ENCODE data around the gene MS4A6E. TPM values are rescaled to one million over a fixed set of nuclear protein-coding genes. Genes with fewer than 3 reads are reported as not detected.
A peak's percentile ranks its signal among the peaks of the same experiment; 100 is the strongest.

MS4A6E gene
- total RNA-seq, 1 experiment from 2014 or later, result not detected

GRCh38 chr11:60348116-60348515 lies 21.1 kb downstream of the MS4A6E start:
- DNase-seq (ENCODE audit: low spot score) (no peak), ATAC-seq (peak; percentile 79)
- TF ChIP-seq CREM (CRISPR knock-in tag; IDR thresholded peaks at IDR 0.05), result no peak
- TF ChIP-seq TEAD4 (CRISPR knock-in tag; IDR thresholded peaks at IDR 0.05), result no peak
- TF ChIP-seq ZNF671 (CRISPR knock-in tag; IDR thresholded peaks at IDR 0.05), result no peak
- TF ChIP-seq KAT7 (CRISPR knock-in tag; IDR thresholded peaks at IDR 0.05; ENCODE audit: borderline replicate concordance), result no peak
- TF ChIP-seq SOX15 (CRISPR knock-in tag; IDR thresholded peaks at IDR 0.05), result no peak
- TF ChIP-seq ZNF416 (CRISPR knock-in tag; IDR thresholded peaks at IDR 0.05), result no peak
- no peak for TF ChIP-seq NFATC4 (CRISPR knock-in tag; IDR thresholded peaks at IDR 0.05)
- TF ChIP-seq ATF2 (CRISPR knock-in tag; IDR thresholded peaks at IDR 0.05; ENCODE audit: borderline replicate concordance, low read depth), result no peak
- no peak for TF ChIP-seq HMGXB4 (CRISPR knock-in tag; IDR thresholded peaks at IDR 0.05)
- no peak for TF ChIP-seq ATF1 (CRISPR knock-in tag; IDR thresholded peaks at IDR 0.05)
- TF ChIP-seq ZMAT4 (CRISPR knock-in tag; IDR thresholded peaks at IDR 0.05), result no peak
- TF ChIP-seq TEAD1 (CRISPR knock-in tag; IDR thresholded peaks at IDR 0.05), result no peak
- TF ChIP-seq ESRRA (CRISPR knock-in tag; IDR thresholded peaks at IDR 0.05; ENCODE audit: borderline replicate concordance), result no peak
- TF ChIP-seq ZNF317 (CRISPR knock-in tag; IDR thresholded peaks at IDR 0.05; ENCODE audit: borderline replicate concordance, low read depth), result no peak
- TF ChIP-seq MAX (CRISPR knock-in tag; IDR thresholded peaks at IDR 0.05), result no peak
- TF ChIP-seq ZNF423 (CRISPR knock-in tag; IDR thresholded peaks at IDR 0.05), result no peak
- TF ChIP-seq CDX4 (CRISPR knock-in tag; IDR thresholded peaks at IDR 0.05; ENCODE audit: borderline replicate concordance), result no peak
- TF ChIP-seq ZNF232 (CRISPR knock-in tag; IDR thresholded peaks at IDR 0.05), result no peak
- TF ChIP-seq ERG (CRISPR knock-in tag; IDR thresholded peaks at IDR 0.05), result no peak
- ChIA-PET POLR2A (no interaction called here), CTCF (interaction anchor here (0.6 to 7.0 kb wide), 19 partner anchors 15 to 551 kb away, joined by 3 to 70 read pairs (median 4); no protein-coding TSS in a partner anchor)
- H3K4me1 Mint-ChIP-seq, result peaks cover 14% of the 10 kb centered on the region
- no peaks in the 10 kb centered on the region for H3K27me3 Mint-ChIP-seq (ENCODE audit: low read depth)
- peaks cover 21% of the 10 kb centered on the region for H3K9me3 Mint-ChIP-seq
- H3K27ac Mint-ChIP-seq, result no peak overlapping the region
- no peaks in the 10 kb centered on the region for H3K36me3 Mint-ChIP-seq
- no peak overlapping the region for H3K4me3 Mint-ChIP-seq

- H3K27ac Mint-ChIP-seq, result no peak overlapping the region
- ChIA-PET POLR2A (no interaction called here), CTCF (interaction anchor here (1.2 to 7.0 kb wide), 4 partner anchors 13 to 284 kb away, joined by 3 to 70 read pairs (median 14); no protein-coding TSS in a partner anchor)
- H3K27me3 Mint-ChIP-seq (ENCODE audit: low read depth), result no peaks in the 10 kb centered on the region
- DNase-seq (ENCODE audit: low spot score) (no peak), ATAC-seq (no peak)
- peaks cover 10% of the 10 kb centered on the region for H3K4me1 Mint-ChIP-seq
- H3K36me3 Mint-ChIP-seq, result peaks cover 17% of the 10 kb centered on the region
- H3K4me3 Mint-ChIP-seq, result no peak overlapping the region
- peaks cover 40% of the 10 kb centered on the region for H3K9me3 Mint-ChIP-seq
- TF ChIP-seq ZMAT4 (CRISPR knock-in tag; IDR thresholded peaks at IDR 0.05) (no peak), FOXJ3 (CRISPR knock-in tag; IDR thresholded peaks at IDR 0.05; ENCODE audit: borderline replicate concordance) (no peak), FOXK1 (CRISPR knock-in tag; IDR thresholded peaks at IDR 0.05) (no peak), ZSCAN18 (CRISPR knock-in tag; IDR thresholded peaks at IDR 0.05) (no peak), ZNF423 (CRISPR knock-in tag; IDR thresholded peaks at IDR 0.05) (no peak), USF1 (CRISPR knock-in tag; IDR thresholded peaks at IDR 0.05) (no peak), OVOL2 (CRISPR knock-in tag; IDR thresholded peaks at IDR 0.05; ENCODE audit: borderline replicate concordance) (no peak), ATF1 (CRISPR knock-in tag; IDR thresholded peaks at IDR 0.05) (no peak), PREB (CRISPR knock-in tag; IDR thresholded peaks at IDR 0.05; ENCODE audit: borderline replicate concordance) (no peak)
Observed at GRCh38 chr11:60349990-60350389, 22.9 kb downstream of the MS4A6E start.
